Parathyroid adenoma (tissue), 2 donors: ENCODE measurements around the gene ATG12.
A peak's percentile ranks its signal among the peaks of the same experiment; 100 is the strongest.

Experiments
- H2AFZ ChIP-seq: fragments of 300-600 bp; sonication (generic); one replicate; pipeline ENCODE4 v1.7.0; 2017; ENCODE audit warnings: antibody characterized with exemption, mild to moderate bottlenecking
- H3K27ac ChIP-seq: fragments of 300-600 bp; sonication (generic); one replicate; pipeline ENCODE4 v1.7.0; 2017
- H3K27me3 ChIP-seq: fragments of 300-600 bp; sonication (generic); one replicate; pipeline ENCODE4 v1.7.0; 2017; ENCODE audit warnings: low read length; ENCODE audit not compliant: control insufficient read depth, insufficient read depth
- H3K36me3 ChIP-seq: fragments of 300-600 bp; sonication (generic); one replicate; pipeline ENCODE4 v1.7.0; 2017; ENCODE audit warnings: low read length; ENCODE audit not compliant: control insufficient read depth, insufficient read depth
- H3K4me1 ChIP-seq: fragments of 300-600 bp; sonication (generic); one replicate; pipeline ENCODE4 v1.7.0; 2017; ENCODE audit warnings: control low read depth
- H3K4me2 ChIP-seq: fragments of 300-600 bp; sonication (generic); one replicate; pipeline ENCODE4 v1.7.0; 2017; ENCODE audit warnings: low read length
- H3K4me3 ChIP-seq: fragments of 300-600 bp; sonication (generic); one replicate; pipeline ENCODE4 v1.7.0; 2017; ENCODE audit warnings: low read depth, low read length
- H3K79me2 ChIP-seq: fragments of 300-600 bp; sonication (generic); one replicate; pipeline ENCODE4 v1.7.0; 2017; ENCODE audit warnings: control low read depth
- H3K9ac ChIP-seq: fragments of 300-600 bp; sonication (generic); one replicate; pipeline ENCODE4 v1.7.0; 2017; ENCODE audit warnings: mild to moderate bottlenecking
- H3K9me3 ChIP-seq: fragments of 300-600 bp; sonication (generic); one replicate; pipeline ENCODE4 v1.7.0; 2017; ENCODE audit warnings: low read length; ENCODE audit not compliant: control insufficient read depth
- CTCF ChIP-seq: fragments of 300-600 bp; sonication (generic); IDR thresholded peaks from one replicate; pipeline ENCODE4 v1.7.0; 2017; ENCODE audit warnings: antibody characterized with exemption, mild to moderate bottlenecking
- donor health status: primary hyperparathyroidism.

Gene ATG12

GRCh38 chr5:115820846-115821245 is 20.5 kb downstream of the ATG12 start:
- H3K4me1 ChIP-seq = no peaks in the 10 kb centered on the region
- H3K4me2 ChIP-seq = no peak overlapping the region
- H2AFZ ChIP-seq = no peak overlapping the region
- H3K4me3 ChIP-seq = no peak overlapping the region
- H3K9ac ChIP-seq = no peak overlapping the region
- no peak overlapping the region for H3K27ac ChIP-seq
- no peak for TF ChIP-seq CTCF
- H3K27me3 ChIP-seq = no peaks in the 10 kb centered on the region
- no peaks in the 10 kb centered on the region for H3K9me3 ChIP-seq
- H3K36me3 ChIP-seq = no peaks in the 10 kb centered on the region
- no peaks in the 10 kb centered on the region for H3K79me2 ChIP-seq

GRCh38 chr5:115818821-115819220 is 22.5 kb downstream of the ATG12 start:
- H3K36me3 ChIP-seq = no peaks in the 10 kb centered on the region
- H3K27me3 ChIP-seq = no peaks in the 10 kb centered on the region
- no peak overlapping the region for H3K27ac ChIP-seq
- H3K4me1 ChIP-seq = no peaks in the 10 kb centered on the region
- no peaks in the 10 kb centered on the region for H3K79me2 ChIP-seq
- no peak overlapping the region for H3K4me2 ChIP-seq
- no peak overlapping the region for H3K4me3 ChIP-seq
- no peak overlapping the region for H2AFZ ChIP-seq
- H3K9me3 ChIP-seq = no peaks in the 10 kb centered on the region
- no peak overlapping the region for H3K9ac ChIP-seq
- TF ChIP-seq CTCF = no peak

GRCh38 chr5:115817386-115817785 is 24.0 kb downstream of the ATG12 start:
- no peaks in the 10 kb centered on the region for H3K36me3 ChIP-seq
- H3K9ac ChIP-seq = no peak overlapping the region
- TF ChIP-seq CTCF = no peak
- H3K79me2 ChIP-seq = no peaks in the 10 kb centered on the region
- no peaks in the 10 kb centered on the region for H3K4me1 ChIP-seq
- H3K9me3 ChIP-seq = no peaks in the 10 kb centered on the region
- no peak overlapping the region for H3K4me3 ChIP-seq
- H3K27ac ChIP-seq = no peak overlapping the region
- H3K4me2 ChIP-seq = no peak overlapping the region
- peak overlapping the region; percentile 90 for H2AFZ ChIP-seq
- no peaks in the 10 kb centered on the region for H3K27me3 ChIP-seq

GRCh38 chr5:115816226-115817081 is 24.9 kb downstream of the ATG12 start, which contains the start of gene CDO1:
CDO1 (minus strand) TSS chr5:115816659; CDS start chr5:115816397, 262 bp downstream.
- H3K4me2 ChIP-seq = peak within 1 kb of the TSS; percentile 71
- no peak for TF ChIP-seq CTCF
- peak within 1 kb of the TSS; percentile 61 for H3K27ac ChIP-seq
- no peaks in the 10 kb centered on the region for H3K36me3 ChIP-seq
- H3K27me3 ChIP-seq = no peaks in the 10 kb centered on the region
- no peak within 1 kb of the TSS for H3K9ac ChIP-seq
- no peaks in the 10 kb centered on the region for H3K9me3 ChIP-seq
- peak within 1 kb of the TSS; percentile 42 for H3K4me3 ChIP-seq
- no peaks in the 10 kb centered on the region for H3K4me1 ChIP-seq
- no peaks in the 10 kb centered on the region for H3K79me2 ChIP-seq
- peak within 1 kb of the TSS; percentile 90 for H2AFZ ChIP-seq
